HG03571 (cell line): Measurements from ENCODE around the gene TBC1D10A.
A peak's percentile ranks its signal among the peaks of the same experiment; 100 is the strongest.
"Not testable (repeated sequence)": the region's sequence is repeated elsewhere in the genome, so short reads cannot be mapped to it uniquely, and the experiment has no call there.

Experiments
- ATAC-seq: cut with Tn5 transposase; IDR thresholded peaks from one replicate; pipeline ENCODE4 v1.9.1; 2021; ENCODE audit not compliant: unreplicated experiment

Gene TBC1D10A

DNA sequence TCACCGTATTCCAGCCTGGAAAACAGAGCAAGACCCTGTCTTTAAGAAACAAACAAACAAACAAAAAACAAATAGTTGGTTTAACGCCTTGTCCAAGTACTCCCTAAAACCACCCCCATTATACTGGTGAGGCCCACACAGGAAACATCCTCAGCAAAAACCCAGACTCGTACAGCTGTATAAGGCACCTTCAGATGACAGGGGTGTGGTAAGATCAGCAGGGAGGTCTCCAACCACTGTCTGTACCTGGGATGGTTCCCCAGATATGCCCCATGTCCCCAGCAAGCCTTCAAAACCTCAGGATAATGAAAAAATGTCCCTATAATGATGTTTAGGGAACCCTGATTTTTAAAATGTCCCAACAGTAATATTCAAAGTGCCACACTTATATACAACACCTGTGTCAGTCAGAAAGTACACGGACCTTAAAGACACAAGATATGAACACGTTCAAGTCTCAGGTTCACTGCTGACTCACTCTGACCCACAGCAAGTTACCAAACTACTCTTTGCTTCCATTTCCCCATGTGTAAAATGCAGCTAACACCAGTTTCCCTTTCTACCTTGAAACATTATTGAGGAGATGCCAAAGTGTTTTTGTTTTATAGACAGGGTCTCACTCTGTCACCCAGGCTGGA, 20.6 kb upstream of the TBC1D10A start:
- no peak for ATAC-seq

DNA sequence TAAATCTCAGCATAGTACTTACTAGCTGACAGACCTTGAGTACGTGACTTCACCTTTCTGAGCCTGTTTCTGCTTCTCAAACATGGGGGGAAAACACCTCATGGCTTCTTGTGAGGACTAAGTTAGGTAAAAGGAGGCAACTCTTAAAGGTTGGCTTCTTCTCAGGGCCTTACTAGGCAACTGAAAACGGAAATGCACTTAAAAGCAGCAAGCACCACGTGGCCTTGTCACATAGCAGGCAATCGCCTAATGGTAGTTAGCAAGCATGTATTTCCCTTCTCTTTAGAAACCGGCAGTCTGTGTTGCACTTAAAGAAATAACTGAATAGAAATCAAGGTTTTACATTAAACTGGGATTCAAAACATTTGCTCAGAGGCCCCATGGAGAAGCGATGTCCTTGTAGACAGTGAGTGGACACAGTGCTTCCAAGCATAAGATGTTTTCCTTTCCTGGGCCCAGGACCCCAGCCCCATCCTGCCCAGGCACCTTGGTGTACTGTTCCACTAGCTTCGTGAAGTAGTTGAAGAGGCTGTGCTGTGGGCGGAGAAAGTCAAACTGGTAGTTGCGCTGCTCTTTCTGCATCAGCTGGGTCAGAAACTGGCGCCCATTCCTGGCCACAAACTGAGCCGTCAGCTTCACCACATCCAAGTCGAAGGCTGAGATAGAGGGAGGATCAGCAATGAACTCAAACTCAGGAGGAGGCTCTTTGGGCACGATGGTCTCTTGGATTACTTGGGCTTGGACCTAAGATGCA, 17.9 kb upstream of the TBC1D10A start:
- no peak for ATAC-seq

DNA sequence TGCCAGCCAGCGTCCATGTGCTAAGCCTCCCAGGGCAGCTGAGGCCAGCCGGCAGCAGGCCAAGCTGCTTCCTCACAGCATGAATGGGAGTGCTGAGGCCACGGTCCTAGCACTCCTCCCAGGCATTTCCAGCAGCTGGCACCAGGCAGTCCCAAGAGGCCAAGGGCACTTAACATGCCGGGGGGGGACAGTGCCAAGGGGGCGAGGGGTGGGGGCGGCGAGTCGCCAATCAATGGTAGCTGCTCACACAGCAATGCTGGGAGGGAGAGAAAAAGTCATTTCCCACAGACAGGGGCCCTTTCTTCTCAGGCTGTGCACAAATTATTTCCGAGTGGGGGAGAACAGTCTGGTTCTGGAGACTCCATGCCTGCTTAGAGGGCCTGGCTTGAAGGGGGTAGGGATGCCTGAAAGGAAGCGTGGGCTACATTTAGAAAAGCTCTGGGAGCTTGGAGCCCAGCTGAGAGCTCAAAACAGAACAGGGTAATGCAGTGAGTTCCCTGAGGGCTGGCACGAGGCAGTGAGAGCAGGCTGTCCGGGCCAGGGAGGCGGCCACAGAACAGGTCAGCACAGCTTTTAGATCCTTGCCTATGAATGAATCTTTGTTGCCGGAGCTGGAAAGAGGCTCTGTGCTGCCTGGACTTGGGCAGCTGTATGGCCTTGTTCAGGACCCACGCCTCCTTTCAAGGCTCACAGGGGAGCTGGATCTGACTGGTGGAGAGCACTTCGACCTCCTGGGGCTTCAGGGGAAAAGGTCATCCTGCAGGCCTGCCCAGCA, 14.4 kb upstream of the TBC1D10A start:
- no peak for ATAC-seq

DNA sequence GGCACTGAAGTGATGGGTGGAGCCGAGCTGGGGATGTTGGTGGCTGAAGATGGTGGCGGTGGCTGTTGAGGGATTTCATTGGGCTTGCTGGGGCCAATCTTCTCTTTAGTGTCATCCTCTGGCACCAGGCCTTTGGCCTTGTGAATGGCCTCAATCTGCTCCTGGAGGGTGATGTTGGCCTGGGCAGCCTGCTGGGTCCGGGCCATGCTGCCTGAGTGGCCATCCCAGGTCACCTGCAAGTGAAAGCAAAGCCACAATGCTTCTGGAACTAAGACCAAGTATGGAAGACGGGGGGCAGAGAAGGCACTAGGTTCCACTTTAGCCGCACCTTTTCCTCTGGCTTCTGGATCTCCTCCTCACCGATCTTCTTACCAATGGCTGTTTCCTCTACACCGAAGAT, 12.1 kb upstream of the TBC1D10A start:
- no peak for ATAC-seq

DNA sequence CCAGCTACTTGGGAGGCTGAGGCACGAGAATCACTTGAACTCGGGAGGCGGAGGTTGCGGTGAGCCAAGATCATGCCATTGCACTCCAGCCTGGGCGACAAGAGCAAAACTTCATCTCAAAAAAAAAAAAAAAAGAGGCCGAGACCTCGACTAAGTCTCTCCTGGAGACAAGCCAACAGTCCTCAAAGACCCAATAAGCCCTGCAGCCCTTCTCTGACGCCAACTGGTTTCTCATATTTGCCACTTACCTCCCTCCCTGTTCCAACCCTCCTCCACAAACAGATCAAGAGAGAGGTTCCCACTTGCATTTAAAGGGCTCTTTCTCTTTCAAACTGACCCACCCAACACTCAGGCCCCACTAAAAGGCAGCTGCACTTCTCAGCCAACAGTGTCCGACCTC, 11.6 kb upstream of the TBC1D10A start:
- not testable (repeated sequence) for ATAC-seq

DNA sequence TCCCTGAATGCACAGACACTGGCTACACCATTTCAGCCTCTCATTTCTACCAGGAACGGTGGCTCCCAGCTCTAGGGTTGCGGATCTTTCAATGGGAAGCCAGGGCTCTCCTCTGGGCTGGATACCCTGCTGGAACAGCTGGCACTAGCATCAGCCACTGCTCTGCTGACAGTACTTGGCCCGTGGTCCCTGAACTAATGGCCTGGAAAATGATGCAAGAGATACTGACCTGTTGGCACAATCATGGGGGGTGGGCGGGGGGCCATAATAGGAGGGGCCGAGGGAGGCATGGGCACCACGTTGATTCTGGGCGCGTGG, 10.7 kb upstream of the TBC1D10A start:
- ATAC-seq, result no peak

DNA sequence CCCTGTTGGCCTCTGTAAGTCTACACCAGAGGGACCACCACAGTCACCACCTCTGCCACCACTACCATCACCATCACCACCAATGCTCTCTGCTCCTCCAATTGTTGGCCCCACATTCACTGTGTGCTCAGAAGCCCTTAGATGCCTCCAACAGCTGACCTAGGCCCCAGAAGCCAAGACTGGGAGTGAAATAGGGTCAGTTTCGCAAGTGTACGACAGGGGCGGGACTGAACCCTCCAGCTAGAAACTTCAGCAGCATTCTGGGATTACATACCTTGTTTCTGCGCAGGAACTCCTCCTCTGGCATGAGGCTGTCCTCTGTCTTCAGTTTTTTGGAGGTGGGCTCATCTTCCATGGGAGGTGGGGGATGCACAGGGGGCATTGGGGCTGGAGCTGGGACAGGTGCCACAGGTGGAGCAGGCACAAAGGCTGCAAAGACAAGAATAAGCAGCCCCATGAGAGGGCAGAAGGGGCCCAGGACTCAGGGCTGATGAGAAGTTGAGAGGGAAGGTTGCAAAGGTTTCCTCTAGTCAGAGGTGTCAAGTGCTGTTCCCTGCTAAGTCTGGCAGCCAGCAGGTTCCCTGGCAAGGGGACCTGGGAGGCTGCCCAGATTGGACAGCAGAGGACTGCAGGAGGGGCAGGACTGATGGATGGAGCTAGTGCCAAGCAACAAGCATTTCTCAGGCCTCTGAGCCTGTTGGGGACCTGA, 10.2 kb upstream of the TBC1D10A start:
- ATAC-seq, result no peak

DNA sequence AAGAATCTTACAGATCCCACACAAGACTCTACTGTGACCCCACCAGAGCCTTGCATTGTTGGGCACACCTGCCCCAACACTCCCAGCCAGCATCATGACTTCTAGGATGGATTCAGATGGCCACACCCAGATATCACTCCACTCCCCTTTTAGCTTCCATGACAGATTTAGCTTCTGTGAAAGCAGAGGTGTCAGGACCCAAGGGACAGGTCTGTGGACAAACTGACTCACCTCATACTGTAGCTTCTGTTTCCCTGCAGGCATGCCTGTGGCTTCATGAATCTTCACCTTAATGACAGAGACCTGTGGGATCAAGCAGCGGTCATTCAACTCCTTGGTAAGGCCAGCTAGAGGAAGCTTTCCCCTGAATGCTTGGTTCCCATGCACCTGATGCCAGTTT, 8.5 kb upstream of the TBC1D10A start:
- ATAC-seq, result no peak

DNA sequence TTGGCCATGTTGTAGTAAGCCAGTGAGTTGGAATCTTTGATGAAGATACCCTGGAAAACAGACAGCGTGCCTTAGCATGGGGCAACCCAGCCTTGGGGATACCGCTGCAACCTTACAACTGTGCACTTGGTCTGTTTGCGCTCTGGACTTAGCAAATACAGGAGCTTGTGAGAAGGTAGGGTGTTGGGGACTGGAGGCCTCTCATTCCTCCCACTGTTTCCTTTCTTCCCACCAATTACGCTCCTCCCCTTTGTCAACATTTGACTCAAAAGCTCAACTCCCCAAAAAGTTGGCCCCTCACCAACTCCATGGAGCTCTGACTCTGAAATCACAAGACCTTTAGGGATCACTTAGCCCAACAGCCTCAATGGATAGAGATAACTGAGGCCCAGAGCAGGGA, 7.9 kb upstream of the TBC1D10A start:
- no peak for ATAC-seq

DNA sequence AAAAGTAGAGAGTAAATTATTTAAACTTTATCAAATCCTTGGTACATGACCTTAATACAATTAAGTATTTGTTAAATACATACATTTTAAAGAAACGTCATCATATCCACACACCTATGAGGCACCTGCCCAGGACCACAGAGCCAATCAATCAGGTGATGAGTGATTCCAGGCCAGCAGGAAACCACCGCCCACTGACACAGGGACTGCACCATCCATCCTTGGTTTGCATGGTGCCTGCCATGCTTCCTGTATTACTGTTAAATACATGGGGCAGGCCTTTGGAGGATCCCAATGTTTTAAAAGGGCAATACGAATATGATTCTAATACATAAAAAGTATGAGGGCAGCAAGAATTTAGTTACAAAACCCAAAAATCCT, 7.0 kb upstream of the TBC1D10A start:
- no peak for ATAC-seq

DNA sequence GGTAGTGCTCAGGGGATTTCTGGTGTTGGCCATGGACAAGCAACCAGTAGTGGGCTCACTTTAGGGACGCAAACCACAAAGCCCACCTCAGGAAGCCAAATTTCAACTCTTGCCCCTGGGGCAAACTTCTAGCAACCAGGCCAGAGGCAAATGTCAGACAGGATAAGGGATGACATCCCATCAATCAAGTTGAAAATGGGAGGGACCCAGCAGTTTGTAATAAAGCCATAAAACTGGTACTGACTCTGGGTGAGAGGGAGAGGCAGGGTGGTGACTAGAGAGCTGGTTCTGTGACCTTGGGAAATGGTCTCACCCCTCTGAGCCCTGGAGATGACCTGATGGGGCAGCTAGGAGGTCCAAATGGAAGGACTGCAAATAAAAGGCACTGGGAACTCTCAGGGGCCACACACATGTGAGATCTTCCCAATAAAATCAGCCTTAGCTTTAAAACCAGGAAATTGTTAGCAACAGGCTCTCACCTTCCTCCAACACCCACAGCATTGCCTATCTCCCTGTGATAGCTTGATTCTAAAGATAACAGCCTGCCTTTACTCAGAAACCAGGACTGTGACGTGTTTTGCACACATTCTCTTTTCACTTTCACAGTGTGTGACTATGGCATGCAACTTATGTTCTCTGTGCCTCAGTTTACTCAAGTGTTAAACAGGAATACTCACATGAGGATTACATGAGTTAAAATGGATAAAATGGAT, 6.4 kb upstream of the TBC1D10A start:
- no peak for ATAC-seq

DNA sequence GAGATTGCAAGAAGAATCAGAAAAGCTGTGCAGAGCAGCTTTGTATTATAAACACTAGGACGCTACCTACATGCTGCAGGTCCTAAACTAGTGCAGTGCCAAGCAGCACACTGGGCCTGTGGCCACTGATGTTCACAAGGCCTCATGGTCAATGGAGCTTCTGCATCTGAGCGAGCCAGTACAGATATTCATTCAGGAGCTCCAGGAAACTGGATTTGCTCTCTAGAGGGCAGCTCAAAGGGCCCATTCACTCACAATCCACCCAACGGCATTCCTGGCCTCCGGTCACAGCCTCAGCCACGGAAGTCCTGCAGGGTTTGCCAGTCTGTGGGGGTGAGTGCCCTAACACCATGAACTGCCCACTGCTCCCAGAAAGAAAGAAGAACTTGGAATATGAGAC, 5.8 kb upstream of the TBC1D10A start:
- no peak for ATAC-seq

DNA sequence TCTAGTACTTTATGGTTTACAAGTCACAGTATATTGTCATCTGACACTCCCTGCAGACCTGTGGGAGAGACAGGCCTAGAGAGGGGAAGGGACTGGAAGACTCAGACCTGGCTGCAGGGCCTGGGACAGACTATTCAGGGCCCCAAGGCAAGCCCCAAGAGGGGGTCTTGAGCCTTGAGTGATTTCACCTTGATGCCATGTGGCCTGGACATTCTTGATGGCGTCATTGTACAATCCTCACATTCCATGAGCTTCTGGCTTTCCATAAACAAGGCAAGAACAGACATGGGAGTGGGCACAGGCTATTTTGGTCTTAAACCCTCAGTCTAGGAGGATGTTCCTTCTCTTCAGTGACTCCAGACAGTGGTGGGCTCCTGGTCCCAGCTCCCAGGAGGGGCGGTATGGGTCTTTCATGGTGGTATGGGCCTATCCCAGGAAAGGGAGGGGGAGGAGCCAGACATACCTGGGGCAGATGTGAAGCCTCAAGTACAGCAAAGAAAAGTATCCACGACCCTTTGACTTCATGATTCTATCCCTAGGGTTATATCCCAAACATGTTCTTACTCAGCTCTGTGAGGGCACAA, 1.8 kb upstream of the TBC1D10A start:
- no peak for ATAC-seq

DNA sequence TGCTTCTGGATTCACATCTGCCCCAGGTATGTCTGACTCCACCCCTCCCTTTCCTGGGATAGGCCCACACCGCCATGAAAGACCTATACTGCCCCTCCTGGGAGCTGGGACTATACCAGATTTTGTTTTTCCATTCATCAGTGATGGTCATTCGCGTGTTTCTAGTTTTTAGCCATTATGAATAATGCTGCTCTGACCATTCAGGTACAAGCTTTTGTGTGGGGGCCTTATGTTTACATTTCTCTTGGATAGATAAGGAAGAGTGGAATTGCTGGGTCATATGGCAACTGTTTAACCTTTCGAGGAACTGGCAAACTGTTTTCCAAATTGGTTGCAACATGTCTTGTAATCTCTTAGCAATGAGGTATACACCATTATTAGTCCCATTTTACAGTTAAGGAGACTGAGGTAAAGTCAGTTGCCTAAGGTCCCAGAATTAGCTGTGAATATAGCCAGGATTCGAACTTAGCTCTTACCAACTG, 1.2 kb upstream of the TBC1D10A start:
- no peak for ATAC-seq

DNA sequence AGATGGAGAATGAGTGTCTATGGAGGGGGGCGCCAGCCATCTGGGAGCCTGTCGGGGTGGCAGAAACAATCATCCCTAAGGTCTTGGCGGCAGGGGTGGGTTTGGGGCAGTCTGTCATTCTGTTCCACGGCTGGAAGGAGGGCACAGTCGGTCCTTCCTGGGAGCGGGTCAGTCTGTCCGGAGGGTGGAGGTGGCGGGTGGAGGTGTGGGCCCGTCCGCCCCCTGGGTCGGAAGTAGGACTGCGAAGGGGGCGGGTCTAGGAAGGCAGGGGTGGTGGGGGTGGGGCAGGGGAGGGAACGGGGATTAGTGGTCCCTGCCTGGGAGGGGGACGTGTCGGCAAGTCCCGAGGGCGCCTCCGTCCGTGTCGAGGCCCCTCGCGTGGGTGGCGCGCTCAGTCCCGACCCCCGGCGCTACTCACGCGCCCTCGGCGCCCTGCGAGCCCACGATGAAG, 461 bp downstream of the TBC1D10A start:
- ATAC-seq, result peak; percentile 26

DNA sequence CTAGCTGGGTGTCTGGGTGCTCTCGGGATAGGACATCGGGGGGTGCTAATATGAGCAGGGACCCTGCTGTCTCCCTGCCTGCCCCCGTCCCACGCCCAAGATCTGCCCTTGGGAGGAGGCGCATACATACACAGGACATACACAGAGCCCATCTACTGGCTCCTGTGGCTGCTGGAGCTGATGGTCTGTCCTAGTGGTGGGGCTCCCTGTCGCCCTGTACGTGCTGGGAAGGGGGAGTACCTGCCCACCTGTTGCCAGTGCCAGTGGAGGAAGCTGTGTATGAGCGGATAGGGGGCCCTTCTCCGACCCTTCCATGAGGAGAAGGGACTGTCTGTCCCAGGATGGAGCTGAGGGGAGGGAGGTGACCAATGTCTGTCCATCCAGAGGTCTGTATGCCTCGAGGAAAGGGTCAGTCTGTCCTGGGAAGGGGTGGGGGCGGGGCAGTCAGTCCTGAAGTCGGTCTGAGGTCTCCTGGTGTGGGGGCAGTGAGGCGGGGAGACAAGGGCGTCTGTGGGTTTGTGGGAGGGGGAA, 952 bp downstream of the TBC1D10A start:
- no peak for ATAC-seq

DNA sequence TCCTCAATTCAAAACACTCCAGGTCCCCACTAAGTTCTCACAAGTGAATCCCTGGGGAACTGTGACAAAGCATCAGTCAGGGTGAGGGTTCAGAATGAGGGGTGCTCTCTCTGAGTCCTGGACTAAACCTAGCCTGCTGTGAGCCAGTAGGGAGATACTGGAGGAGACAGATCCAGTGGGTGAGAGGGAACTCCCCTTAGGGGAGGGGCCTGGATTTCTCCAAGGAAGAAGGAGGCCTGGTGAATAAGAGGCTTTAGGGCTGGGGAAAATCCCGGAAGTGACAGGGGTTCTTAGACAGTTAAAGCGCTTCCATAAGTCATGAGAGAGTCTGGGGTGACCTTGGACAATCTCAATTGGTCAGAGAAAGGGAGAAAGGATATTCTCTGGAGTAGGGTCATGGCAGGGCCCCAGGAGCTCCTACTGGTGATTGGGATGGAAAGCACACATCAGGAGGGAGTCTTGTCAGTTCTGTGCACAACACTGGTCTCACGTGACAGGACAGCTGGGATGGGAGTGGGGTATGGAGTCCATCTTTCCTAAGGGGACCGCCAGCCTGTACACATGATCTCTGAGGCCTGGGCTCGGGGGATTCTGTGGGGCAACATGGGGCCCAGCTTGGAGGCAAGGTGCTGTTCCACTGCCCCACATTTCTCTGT, 1.5 kb downstream of the TBC1D10A start:
- no peak for ATAC-seq

DNA sequence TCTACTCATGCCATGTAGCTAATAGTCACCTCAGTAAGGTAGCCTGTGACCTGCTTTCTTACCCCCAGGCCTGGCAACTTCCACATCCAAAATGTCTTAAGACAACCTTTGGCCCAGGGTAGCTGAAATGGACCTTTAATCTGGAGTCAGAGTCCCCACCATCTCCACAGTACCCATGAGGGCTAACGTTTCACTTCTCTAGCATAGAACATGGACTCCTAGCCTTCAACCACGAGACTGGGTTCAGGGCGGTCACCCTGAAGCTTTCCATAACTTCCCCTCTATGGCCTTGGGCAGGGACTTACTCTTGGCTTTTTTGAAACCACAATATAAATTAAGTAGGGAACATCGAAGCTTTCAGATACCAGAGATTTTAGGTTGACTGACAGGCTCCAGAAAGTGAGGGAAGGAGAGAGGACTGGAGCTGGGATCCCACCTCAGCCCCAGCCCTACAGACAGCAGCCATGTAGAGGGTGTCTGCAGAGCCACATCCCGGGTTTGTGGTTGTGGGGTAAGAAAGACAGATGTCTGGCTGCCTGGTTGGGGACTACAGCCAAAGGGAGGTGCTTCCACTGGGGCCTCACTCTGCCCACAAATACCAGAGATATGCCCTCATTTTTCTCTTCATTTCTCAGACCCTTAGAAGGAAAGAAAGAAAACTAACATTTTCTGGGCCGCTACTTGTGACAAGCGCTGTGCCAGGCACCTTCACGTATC, 2.6 kb downstream of the TBC1D10A start:
- no peak for ATAC-seq

DNA sequence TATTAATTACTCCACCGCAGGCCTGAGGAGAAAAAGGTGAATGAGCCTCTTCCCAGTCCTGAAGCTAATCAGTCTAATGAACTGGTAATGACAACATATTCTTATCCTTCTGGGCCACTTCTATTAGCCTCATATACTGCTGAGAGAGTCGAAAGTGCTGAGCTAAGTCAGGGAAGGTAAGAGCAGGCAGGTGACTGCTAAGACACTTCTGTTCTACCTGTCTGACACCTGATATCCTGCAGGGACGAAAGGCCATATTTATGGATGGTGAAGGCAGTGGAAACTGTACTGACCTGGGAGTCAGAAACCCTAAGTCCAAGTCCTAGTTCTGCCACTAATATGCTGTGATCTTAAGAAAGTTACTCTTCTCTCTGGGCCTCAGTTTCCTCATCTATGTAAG, 3.5 kb downstream of the TBC1D10A start:
- no peak for ATAC-seq
